ENCODE measurements around the gene ADGRL1. TPM values are rescaled to one million over a fixed set of nuclear protein-coding genes. Genes with fewer than 3 reads are reported as not detected.
"Not testable (repeated sequence)": the region's sequence is repeated elsewhere in the genome, so short reads cannot be mapped to it uniquely, and the experiment has no call there.

The ADGRL1 gene
- total RNA-seq, 1 experiment from 2014 or later: 117 TPM

DNA sequence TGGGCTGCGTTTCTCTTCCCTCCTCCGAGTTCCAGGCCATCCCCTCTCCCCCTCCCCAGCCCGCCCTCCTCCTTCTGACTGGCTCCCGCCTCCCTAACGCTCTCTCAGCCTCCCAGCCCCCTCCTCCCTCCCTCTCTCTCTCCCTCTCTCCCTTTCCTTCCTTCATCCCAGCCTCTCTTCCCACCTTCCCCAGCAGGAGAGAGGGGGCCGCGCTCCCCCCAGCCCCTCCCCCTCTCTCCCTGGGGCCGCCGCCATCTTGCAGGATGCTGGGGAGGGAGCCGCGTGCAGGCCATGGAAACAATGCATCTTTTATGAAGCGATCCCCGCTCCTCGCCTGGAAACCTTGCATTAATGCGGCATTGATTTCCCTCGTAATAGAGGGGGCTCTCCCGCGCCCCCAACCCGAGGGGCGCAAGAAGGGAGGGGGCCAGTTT, 42.6 kb upstream of the ADGRL1 start:
- H2BK120ac ChIP-seq (ENCODE audit: low read depth, low read length, poor library complexity, severe bottlenecking): peak overlapping the region; percentile 93
- H3K4me1 Mint-ChIP-seq: peaks cover 9 to 11% of the 10 kb centered on the region in 2 experiments
- peak overlapping the region; percentile 92; the same call in 1 of the 2 replicates for H3K14ac ChIP-seq (ENCODE audit: insufficient read depth, low read length)
- H4K5ac ChIP-seq (ENCODE audit: insufficient read length, low read depth, low read length): no peak overlapping the region
- no peak overlapping the region for H2BK5ac ChIP-seq (ENCODE audit: insufficient read length, low read length)
- H3K9ac ChIP-seq (ENCODE audit: extremely low read depth, insufficient read length, low read length): no peak overlapping the region
- H3K27me3 Mint-ChIP-seq (ENCODE audit: low read depth): peaks cover 7% of the 10 kb centered on the region
- WGBS (ENCODE audit: extremely low coverage, insufficient read length, low lambda C conversion rate): no CpG with 5 or more reads among the region's 20 CpGs
- H3K4ac ChIP-seq (ENCODE audit: low read depth, low read length): no peak overlapping the region
- TF ChIP-seq, protein P1, sequence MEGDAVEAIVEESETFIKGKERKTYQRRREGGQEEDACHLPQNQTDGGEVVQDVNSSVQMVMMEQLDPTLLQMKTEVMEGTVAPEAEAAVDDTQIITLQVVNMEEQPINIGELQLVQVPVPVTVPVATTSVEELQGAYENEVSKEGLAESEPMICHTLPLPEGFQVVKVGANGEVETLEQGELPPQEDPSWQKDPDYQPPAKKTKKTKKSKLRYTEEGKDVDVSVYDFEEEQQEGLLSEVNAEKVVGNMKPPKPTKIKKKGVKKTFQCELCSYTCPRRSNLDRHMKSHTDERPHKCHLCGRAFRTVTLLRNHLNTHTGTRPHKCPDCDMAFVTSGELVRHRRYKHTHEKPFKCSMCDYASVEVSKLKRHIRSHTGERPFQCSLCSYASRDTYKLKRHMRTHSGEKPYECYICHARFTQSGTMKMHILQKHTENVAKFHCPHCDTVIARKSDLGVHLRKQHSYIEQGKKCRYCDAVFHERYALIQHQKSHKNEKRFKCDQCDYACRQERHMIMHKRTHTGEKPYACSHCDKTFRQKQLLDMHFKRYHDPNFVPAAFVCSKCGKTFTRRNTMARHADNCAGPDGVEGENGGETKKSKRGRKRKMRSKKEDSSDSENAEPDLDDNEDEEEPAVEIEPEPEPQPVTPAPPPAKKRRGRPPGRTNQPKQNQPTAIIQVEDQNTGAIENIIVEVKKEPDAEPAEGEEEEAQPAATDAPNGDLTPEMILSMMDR (conservative IDR thresholded peaks at IDR 0.05): no peak
- no peak overlapping the region for H4K91ac ChIP-seq (ENCODE audit: insufficient read length, low read depth, low read length)
- peak overlapping the region; percentile 66 for H3K4me2 ChIP-seq (ENCODE audit: insufficient read depth, insufficient read length, low read length)
- peak overlapping the region; percentile 29 for H3K27ac ChIP-seq (ENCODE audit: insufficient read length, low read depth, low read length)
- no peaks in the 10 kb centered on the region for H3K27me3 ChIP-seq (ENCODE audit: insufficient read depth, low read length)
- no peaks in the 10 kb centered on the region for H4K20me1 ChIP-seq (ENCODE audit: control insufficient read depth, insufficient read depth, insufficient read length)
- H3K23ac ChIP-seq (ENCODE audit: insufficient read length, low read depth, low read length): no peak overlapping the region
- H2AFZ ChIP-seq (ENCODE audit: low read length): no peak overlapping the region
- no peaks in the 10 kb centered on the region for H3K9me3 ChIP-seq (ENCODE audit: control insufficient read depth, low read depth, low read length)
- no peak overlapping the region for H2AK5ac ChIP-seq (ENCODE audit: insufficient read length, low read length)
- H3K27ac Mint-ChIP-seq: peak overlapping the region in 2 of 3 experiments; percentile 62 to 64; a peak in 3 of 7 replicates
- no peak overlapping the region for H3T11ph ChIP-seq (ENCODE audit: low read length)
- no peak overlapping the region for H2BK15ac ChIP-seq (ENCODE audit: low read depth, low read length)
- H3K4me3 Mint-ChIP-seq: peak overlapping the region; percentile 62 to 81
- H2BK20ac ChIP-seq (ENCODE audit: low read depth, low read length, poor library complexity, severe bottlenecking): no peak overlapping the region
- peak; percentile 95 for DNase-seq
- H3K79me2 ChIP-seq (ENCODE audit: insufficient read depth, low read length): no peaks in the 10 kb centered on the region
- H3K18ac ChIP-seq (ENCODE audit: insufficient read length, low read depth, low read length): peak overlapping the region; percentile 95
- no peak overlapping the region for H2BK12ac ChIP-seq (ENCODE audit: insufficient read length, low read depth, low read length)
- H3K56ac ChIP-seq (ENCODE audit: insufficient read length, low read depth, low read length): no peak overlapping the region
- H3K9me3 Mint-ChIP-seq: no peaks in the 10 kb centered on the region; a peak in 1 of 5 replicates
- H3K36me3 Mint-ChIP-seq (ENCODE audit: insufficient read depth in 1 of 3, low read depth in 3 of 3): no peaks in the 10 kb centered on the region; a peak in 2 of 7 replicates
- H3K79me1 ChIP-seq (ENCODE audit: insufficient read depth, low read depth, low read length, poor library complexity, severe bottlenecking): no peaks in the 10 kb centered on the region
- no peaks in the 10 kb centered on the region for H3K4me1 ChIP-seq (ENCODE audit: insufficient read depth, low read length)
- H4K8ac ChIP-seq (replicated peaks; ENCODE audit: insufficient read length, low read depth, low read length): no peak overlapping the region
- H3K23me2 ChIP-seq (ENCODE audit: insufficient read length, low read depth, low read length, poor library complexity, severe bottlenecking): peaks cover 5% of the 10 kb centered on the region

DNA sequence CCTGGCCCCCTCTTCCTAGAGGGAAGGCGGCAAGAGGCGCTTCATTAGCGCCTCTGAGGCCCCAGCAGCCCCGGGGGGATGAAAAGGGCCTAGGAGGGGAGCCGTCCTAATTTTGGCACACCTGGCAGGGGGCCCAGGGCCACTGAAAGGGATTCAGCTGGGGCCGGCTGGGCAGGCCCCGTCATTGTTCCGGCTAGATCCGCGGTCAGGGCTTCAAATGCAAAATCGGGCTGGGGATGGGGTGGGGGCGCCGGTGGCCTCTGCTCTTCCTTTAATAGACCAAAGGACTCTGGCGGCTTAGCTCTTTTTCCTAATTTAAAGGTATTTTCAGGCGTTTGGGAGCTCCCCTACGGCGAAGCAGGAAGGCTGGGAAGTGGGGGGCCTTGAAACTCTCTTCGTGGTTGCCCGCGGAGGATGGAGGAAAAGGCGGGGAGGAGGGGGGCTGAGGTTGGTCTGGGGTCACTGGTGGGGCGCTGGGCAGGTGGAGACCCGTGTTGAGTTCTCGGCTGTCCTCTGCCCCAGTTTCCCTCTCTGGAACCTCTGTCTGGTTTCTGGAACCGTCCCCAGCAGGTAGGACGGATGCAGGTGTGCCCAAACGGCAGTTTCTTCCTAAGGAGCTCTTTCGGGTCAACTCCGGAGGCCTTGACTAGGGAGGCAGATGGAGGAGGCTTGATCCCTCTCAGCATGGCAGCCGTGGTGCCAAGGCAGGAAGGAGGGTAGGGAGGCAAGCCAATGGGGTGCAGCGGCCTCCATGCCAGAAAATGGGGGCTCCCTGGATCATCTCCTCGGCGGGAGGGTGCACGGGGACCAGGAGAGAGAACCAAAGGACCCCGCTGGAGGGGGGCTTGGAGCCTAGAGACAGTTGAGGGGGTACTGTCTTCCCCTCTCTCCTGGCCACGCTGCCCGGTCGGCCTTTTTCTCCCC, 41.8 kb upstream of the ADGRL1 start:
- not testable (repeated sequence) for H3K23me2 ChIP-seq (ENCODE audit: insufficient read length, low read depth, low read length, poor library complexity, severe bottlenecking); H2BK5ac ChIP-seq (ENCODE audit: insufficient read length, low read length); H3K4ac ChIP-seq (ENCODE audit: low read depth, low read length); H4K5ac ChIP-seq (ENCODE audit: insufficient read length, low read depth, low read length); H4K91ac ChIP-seq (ENCODE audit: insufficient read length, low read depth, low read length); H3K9me3 ChIP-seq (ENCODE audit: control insufficient read depth, low read depth, low read length); H3K79me1 ChIP-seq (ENCODE audit: insufficient read depth, low read depth, low read length, poor library complexity, severe bottlenecking); H3K36me3 Mint-ChIP-seq (ENCODE audit: insufficient read depth in 1 of 3, low read depth in 3 of 3); H2AK5ac ChIP-seq (ENCODE audit: insufficient read length, low read length); H3K23ac ChIP-seq (ENCODE audit: insufficient read length, low read depth, low read length); H3K14ac ChIP-seq (ENCODE audit: insufficient read depth, low read length); H2AFZ ChIP-seq (ENCODE audit: low read length); H2BK20ac ChIP-seq (ENCODE audit: low read depth, low read length, poor library complexity, severe bottlenecking); H4K8ac ChIP-seq (replicated peaks; ENCODE audit: insufficient read length, low read depth, low read length); H3K27me3 Mint-ChIP-seq (ENCODE audit: low read depth); H3T11ph ChIP-seq (ENCODE audit: low read length); H3K79me2 ChIP-seq (ENCODE audit: insufficient read depth, low read length); H2BK120ac ChIP-seq (ENCODE audit: low read depth, low read length, poor library complexity, severe bottlenecking); H3K56ac ChIP-seq (ENCODE audit: insufficient read length, low read depth, low read length); H2BK12ac ChIP-seq (ENCODE audit: insufficient read length, low read depth, low read length); H3K4me1 ChIP-seq (ENCODE audit: insufficient read depth, low read length); H3K27me3 ChIP-seq (ENCODE audit: insufficient read depth, low read length); H2BK15ac ChIP-seq (ENCODE audit: low read depth, low read length); H4K20me1 ChIP-seq (ENCODE audit: control insufficient read depth, insufficient read depth, insufficient read length); H3K9ac ChIP-seq (ENCODE audit: extremely low read depth, insufficient read length, low read length); H3K9me3 Mint-ChIP-seq
- H3K27ac ChIP-seq (ENCODE audit: insufficient read length, low read depth, low read length): peak overlapping the region; percentile 77
- no CpG with 5 or more reads among the region's 38 CpGs for WGBS (ENCODE audit: extremely low coverage, insufficient read length, low lambda C conversion rate)
- peak overlapping the region; percentile 62 to 81 for H3K4me3 Mint-ChIP-seq
- peak overlapping the region; percentile 87 to 98 (median 96) for H3K27ac Mint-ChIP-seq
- H3K18ac ChIP-seq (ENCODE audit: insufficient read length, low read depth, low read length): peak overlapping the region; percentile 95
- peak overlapping the region; percentile 66 for H3K4me2 ChIP-seq (ENCODE audit: insufficient read depth, insufficient read length, low read length)
- H3K4me1 Mint-ChIP-seq: peaks cover 9 to 11% of the 10 kb centered on the region in 2 experiments
- DNase-seq: peak; percentile 92

Data from H9 (cell line).